ENCODE data around the gene SP6. TPM values are rescaled to one million over a fixed set of nuclear protein-coding genes. Genes with fewer than 3 reads are reported as not detected.

The SP6 gene
- total RNA-seq, 1 donor from 2014 or later: 2.0 TPM

DNA sequence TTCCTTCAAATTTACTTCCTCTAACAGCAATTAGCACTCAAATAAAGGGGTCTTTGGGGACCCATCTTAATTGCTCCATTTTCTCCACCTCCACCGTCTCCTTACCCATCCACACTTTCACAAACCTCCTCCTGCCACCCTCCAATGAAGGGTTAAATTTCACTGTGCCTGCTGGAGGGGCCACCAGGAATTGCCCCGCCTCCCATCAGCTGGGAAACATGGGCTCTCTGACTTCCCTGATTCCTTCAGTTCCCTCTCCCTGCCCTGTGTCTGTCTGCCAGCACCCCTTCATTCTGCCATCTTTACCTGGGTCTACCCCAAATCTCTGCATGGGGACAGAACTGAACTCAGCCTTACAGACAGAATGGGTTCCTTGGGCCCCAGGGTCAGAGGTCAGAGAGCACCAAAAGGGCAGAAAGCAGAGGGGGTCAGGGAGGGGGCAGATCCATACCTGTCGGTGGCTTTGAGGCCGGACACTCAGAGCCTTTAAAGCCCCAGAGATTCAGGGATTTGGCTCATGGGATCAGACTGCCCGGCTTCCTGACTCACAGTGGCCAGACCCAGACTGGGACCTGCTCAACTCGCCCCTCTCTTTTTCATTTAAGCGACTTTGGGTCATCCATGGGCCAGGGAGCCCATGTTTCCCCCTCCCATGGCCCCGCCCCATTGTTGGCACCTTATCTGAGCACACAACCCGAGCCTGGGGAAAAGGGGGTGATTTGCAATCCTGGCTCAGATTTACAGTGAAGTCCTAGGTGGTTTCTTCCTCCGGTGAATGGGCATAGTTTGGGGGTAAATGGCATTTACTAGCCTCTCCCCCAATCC lies 27.5 kb upstream of the SP6 start:
- H3K4me3 ChIP-seq (ENCODE audit: low read depth, low read length): no peak overlapping the region
- DNase-seq (ENCODE audit: low read depth): no peak
- TF ChIP-seq, protein P1, sequence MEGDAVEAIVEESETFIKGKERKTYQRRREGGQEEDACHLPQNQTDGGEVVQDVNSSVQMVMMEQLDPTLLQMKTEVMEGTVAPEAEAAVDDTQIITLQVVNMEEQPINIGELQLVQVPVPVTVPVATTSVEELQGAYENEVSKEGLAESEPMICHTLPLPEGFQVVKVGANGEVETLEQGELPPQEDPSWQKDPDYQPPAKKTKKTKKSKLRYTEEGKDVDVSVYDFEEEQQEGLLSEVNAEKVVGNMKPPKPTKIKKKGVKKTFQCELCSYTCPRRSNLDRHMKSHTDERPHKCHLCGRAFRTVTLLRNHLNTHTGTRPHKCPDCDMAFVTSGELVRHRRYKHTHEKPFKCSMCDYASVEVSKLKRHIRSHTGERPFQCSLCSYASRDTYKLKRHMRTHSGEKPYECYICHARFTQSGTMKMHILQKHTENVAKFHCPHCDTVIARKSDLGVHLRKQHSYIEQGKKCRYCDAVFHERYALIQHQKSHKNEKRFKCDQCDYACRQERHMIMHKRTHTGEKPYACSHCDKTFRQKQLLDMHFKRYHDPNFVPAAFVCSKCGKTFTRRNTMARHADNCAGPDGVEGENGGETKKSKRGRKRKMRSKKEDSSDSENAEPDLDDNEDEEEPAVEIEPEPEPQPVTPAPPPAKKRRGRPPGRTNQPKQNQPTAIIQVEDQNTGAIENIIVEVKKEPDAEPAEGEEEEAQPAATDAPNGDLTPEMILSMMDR (conservative IDR thresholded peaks at IDR 0.05; ENCODE audit: low read depth, low read length): no peak

DNA sequence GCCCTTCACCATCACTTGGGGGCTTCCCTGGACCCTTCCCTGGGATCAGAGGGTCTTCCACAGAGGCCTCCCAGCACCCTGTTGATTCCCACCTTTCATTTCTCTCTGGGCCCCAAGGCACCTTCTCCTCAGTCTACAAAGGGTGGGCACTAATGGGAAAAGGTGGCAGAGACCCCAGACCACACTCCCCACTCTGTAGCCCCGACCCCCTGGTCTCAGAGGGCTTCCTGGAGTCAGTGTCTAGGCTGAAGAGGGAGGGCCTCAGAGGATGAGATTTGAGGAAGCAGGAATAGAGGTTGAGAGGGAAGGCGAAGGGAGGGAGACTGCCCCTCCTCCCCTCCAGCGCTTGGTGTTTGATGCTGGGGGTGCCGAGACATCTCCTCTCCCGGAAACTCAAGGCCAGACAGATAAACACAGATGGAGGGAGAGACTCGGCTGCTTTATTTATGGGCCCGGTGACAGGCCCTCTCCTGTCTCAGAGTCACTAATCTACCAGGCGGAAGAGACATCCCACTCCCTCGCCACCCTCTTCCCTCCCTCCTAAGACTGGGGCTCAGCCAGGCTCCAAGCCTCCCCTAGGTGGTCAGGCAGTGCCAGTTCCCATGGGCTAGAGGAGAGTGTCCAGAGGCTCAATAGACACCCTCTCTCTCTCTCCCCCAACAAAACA lies 26.5 kb upstream of the SP6 start:
- TF ChIP-seq, protein P1 (conservative IDR thresholded peaks at IDR 0.05; ENCODE audit: low read depth, low read length): no peak
- no peak overlapping the region for H3K4me3 ChIP-seq (ENCODE audit: low read depth, low read length)
- DNase-seq (ENCODE audit: low read depth): no peak

DNA sequence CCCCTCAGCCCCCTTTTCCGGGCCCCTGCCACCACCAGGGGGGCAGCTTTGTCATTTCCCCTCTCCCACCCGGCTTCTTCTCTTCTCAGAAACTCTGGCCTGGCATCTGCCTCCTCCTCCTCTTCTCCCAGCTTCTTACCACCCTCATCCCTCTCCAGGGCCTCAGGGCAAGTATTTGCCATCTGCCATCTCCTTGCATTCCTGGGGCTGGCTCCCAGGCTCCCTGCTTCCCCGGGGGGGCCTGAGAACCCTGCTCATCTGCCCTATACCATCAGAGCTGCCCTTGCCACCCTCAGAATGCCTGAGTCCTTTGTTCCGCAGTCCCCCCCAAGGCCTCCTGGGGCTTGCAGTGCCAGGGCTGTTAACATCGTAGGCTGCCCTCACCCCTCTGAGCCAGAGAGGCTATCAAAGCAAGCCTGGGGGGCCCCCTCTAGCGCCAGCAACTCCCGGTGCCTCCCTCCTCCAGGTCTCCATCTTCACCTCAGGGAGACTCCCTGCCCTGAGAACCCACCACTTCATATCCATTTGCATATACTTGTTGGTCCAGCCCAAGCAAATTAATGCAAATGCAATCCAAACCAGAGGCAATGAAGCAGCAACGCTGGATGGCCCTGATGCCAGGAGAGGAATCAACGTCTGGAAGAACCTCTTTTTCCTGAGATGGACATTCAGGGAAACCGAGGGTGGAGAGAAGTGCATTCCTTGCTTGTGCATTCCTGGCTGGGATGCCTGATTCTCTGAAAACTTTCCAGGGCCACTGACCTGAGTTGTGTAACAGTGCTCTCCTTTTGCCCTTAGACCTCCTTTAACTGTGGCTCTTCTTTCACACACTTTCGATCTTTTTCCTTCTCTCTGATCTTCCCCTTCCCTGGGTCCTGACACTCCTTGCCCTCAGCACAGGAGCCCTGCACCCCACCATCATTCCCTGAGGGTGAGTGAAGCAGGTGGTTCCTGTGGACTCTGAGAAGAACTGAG lies 24.3 kb upstream of the SP6 start:
- no peak overlapping the region for H3K4me3 ChIP-seq (ENCODE audit: low read depth, low read length)
- TF ChIP-seq, protein P1 (conservative IDR thresholded peaks at IDR 0.05; ENCODE audit: low read depth, low read length): no peak
- no peak for DNase-seq (ENCODE audit: low read depth)

DNA sequence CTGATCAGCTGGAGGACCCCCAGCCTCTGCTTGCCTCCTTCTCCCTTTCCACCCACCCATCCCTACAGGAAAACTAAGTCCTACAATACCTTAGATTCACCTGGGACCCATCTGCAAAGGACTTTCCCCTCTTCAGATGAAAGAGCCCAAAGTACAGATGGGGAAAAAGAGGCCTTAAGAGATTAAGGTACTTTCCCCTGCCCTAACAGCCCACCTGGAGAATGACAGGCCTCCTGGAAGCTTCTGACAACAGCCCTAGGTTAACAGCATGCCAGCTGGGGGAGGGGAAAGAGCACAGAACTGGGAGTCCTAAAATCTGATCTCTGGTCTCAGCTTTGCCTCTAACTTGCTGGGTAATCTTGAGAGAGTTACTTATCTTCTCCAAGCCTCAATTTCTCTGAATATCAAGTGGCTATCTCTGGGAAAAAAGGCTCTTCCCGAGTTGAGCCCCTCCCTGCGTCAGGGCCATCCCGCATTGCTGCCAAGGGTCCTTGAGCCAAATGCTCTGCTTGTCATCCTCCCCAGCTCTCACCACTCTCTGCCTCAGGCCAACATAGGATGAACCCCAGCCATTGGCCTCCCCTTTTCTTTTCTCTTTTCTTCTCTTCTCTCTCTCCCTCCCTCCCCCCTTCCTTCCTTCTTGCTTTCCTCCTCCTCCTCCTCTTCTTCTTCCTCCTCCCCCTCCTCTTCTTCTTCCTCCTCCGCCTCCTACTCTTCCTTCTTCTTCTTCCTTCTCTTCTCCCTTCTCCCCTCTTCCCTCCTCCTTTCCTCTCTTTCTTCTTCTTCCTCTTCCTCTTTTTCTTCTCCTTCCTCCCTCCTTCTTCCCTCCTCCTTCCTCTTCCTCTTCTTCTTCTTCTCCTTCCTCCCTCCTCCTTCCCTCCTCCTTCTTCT lies 22.5 kb upstream of the SP6 start:
- no peak overlapping the region for H3K4me3 ChIP-seq (ENCODE audit: low read depth, low read length)
- no peak for DNase-seq (ENCODE audit: low read depth)
- TF ChIP-seq, protein P1 (conservative IDR thresholded peaks at IDR 0.05; ENCODE audit: low read depth, low read length): no peak

DNA sequence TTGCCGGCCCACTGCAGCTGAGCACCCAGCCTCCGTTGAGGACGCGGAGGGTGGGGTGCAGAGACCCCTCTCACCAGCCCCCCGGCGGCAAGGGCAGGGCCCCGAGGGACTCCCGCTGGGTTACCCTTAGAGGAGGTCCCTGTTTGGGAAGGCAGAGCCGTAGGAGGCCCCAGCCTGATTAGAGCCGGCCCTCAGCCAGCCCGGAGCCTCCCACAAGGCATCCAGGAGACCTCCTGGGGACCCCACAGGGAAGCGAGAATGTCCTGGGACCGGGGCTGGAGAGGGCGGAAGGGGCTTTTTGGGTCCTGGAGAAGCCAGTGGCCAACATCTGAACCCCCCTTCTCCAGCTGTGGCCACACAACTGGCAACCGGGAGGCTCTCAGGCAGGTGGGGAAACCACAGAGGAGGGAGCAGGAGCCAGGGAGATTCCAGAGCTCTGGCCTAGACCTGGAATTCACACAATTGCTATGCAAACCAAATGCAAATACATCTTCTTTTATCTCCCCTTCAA lies 21.7 kb upstream of the SP6 start:
- no peak for DNase-seq (ENCODE audit: low read depth)
- TF ChIP-seq, protein P1 (conservative IDR thresholded peaks at IDR 0.05; ENCODE audit: low read depth, low read length): no peak
- H3K4me3 ChIP-seq (ENCODE audit: low read depth, low read length): no peak overlapping the region
